Glomerular visceral epithelial cell (primary cell): ENCODE results near the gene PTPN6.

Experiments
- DNase-seq: peaks from one replicate; pipeline ENCODE4 v3.0.0-alpha.2; 2016; ENCODE audit errors: extremely low spot score

The PTPN6 gene

GRCh38 chr12:7009512-7009911 is 58.4 kb downstream of the PTPN6 start:
- DNase-seq = no peak
